ENCODE results near the gene C10orf95. TPM values are rescaled to one million over a fixed set of nuclear protein-coding genes. Genes with fewer than 3 reads are reported as not detected.
A peak's percentile ranks its signal among the peaks of the same experiment; 100 is the strongest.

The C10orf95 gene
- total and polyA plus RNA-seq, 2 of the 13 experiments (the other 11 are each of a cell fraction or from before 2014, with no cell fraction given): 0.05 to 0.07 TPM

DNA sequence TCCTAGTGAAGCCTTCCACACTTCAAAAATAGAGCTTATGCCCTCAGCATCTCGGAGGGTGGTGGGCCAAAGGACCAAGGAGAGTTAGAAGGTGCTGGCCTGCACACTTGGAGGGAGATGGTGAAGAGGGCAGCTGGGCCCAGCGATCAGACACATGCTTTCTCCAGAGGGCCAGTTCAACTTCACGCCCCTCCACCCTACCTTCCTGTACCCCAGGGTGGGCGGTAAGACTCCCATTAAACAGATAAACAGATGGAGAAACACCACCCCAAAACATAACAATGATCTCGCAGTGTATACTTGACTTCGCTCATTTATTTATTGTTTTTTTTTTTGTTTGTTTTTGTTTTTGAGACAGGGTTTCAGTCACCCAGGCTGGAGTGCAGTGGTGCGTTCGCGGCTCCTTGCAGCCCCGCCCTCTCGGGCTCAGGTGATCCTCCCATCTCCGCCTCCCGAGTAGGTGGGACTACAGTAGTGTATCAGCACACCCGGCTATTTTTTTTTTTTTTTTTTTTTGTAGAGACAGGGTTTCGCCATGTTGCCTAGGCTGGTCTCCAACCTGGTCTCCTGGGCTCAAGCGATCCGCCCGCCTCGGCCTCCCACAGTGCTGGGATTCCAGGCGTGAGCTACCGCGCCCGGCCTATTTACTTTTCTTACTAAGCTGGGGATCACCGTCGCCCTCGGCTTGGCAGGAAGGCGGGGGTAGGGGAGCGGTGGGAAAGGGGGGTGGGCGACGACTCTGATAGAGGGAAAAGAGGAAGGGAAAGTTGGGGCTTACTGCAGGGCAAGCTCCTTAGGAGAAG lies 1.8 kb downstream of the C10orf95 start (continued):
- peak; percentile 72; the same call in 1 of the 2 replicates for TF ChIP-seq TFAP4 (IDR thresholded peaks at IDR 0.05; ENCODE audit: borderline replicate concordance, low read depth)
- no peak for TF ChIP-seq ETS1 (CRISPR knock-in tag; IDR thresholded peaks at IDR 0.05)
- no peak for TF ChIP-seq SIN3B (IDR thresholded peaks at IDR 0.05; ENCODE audit: low read length)
- TF ChIP-seq MAFF (IDR thresholded peaks at IDR 0.05; ENCODE audit: low read depth, low read length): no peak
- no peak for TF ChIP-seq SIX1 (CRISPR knock-in tag; IDR thresholded peaks at IDR 0.05; ENCODE audit: borderline replicate concordance)
- TF ChIP-seq ZNF34 (CRISPR knock-in tag; IDR thresholded peaks at IDR 0.05; ENCODE audit: borderline replicate concordance): no peak
- no peak for TF ChIP-seq IKZF1 (IDR thresholded peaks at IDR 0.05)
- TF ChIP-seq MEIS2 (CRISPR knock-in tag; IDR thresholded peaks at IDR 0.05): no peak; the same call in 1 of the 2 replicates
- TF ChIP-seq RCOR2 (CRISPR knock-in tag; IDR thresholded peaks at IDR 0.05): no peak
- TF ChIP-seq KLF11 (CRISPR knock-in tag; IDR thresholded peaks at IDR 0.05): no peak
- TF ChIP-seq ZNF878 (CRISPR knock-in tag; IDR thresholded peaks at IDR 0.05): 0 out of 2 replicates have a peak, but pooled peaks have one; percentile 24
- TF ChIP-seq DNMT1 (CRISPR knock-in tag; IDR thresholded peaks at IDR 0.05): no peak
- no peak for TF ChIP-seq ZSCAN5A (CRISPR knock-in tag; IDR thresholded peaks at IDR 0.05; ENCODE audit: borderline replicate concordance)
- TF ChIP-seq, protein P1, sequence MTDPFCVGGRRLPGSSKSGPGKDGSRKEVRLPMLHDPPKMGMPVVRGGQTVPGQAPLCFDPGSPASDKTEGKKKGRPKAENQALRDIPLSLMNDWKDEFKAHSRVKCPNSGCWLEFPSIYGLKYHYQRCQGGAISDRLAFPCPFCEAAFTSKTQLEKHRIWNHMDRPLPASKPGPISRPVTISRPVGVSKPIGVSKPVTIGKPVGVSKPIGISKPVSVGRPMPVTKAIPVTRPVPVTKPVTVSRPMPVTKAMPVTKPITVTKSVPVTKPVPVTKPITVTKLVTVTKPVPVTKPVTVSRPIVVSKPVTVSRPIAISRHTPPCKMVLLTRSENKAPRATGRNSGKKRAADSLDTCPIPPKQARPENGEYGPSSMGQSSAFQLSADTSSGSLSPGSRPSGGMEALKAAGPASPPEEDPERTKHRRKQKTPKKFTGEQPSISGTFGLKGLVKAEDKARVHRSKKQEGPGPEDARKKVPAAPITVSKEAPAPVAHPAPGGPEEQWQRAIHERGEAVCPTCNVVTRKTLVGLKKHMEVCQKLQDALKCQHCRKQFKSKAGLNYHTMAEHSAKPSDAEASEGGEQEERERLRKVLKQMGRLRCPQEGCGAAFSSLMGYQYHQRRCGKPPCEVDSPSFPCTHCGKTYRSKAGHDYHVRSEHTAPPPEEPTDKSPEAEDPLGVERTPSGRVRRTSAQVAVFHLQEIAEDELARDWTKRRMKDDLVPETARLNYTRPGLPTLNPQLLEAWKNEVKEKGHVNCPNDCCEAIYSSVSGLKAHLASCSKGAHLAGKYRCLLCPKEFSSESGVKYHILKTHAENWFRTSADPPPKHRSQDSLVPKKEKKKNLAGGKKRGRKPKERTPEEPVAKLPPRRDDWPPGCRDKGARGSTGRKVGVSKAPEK (CRISPR knock-in tag; IDR thresholded peaks at IDR 0.05; ENCODE audit: borderline replicate concordance): no peak
- TF ChIP-seq MTF1 (CRISPR knock-in tag; IDR thresholded peaks at IDR 0.05): no peak
- TF ChIP-seq E2F1 (CRISPR knock-in tag; IDR thresholded peaks at IDR 0.05): 0 out of 2 replicates have a peak, but pooled peaks have one; percentile 33
- 0 out of 2 replicates have a peak, but pooled peaks have one; percentile 15 for TF ChIP-seq NCOR1 (IDR thresholded peaks at IDR 0.05; ENCODE audit: borderline replicate concordance, low read length)
- TF ChIP-seq ZNF768 (CRISPR knock-in tag; IDR thresholded peaks at IDR 0.05): no peak
- TF ChIP-seq CEBPB (IDR thresholded peaks at IDR 0.05; ENCODE audit: borderline replicate concordance, low read depth, low read length): no peak
- TF ChIP-seq ZKSCAN5 (CRISPR knock-in tag; IDR thresholded peaks at IDR 0.05): no peak
- no peak for TF ChIP-seq SNRNP70 (IDR thresholded peaks at IDR 0.05; ENCODE audit: low read depth, low read length)
- no peak for TF ChIP-seq GABPA (IDR thresholded peaks at IDR 0.05; ENCODE audit: low read depth, low read length)
- TF ChIP-seq GABPA (CRISPR knock-in tag; IDR thresholded peaks at IDR 0.05; ENCODE audit: low read depth): peak; percentile 15; the same call in 1 of the 2 replicates
- TF ChIP-seq SOX5 (CRISPR knock-in tag; IDR thresholded peaks at IDR 0.05; ENCODE audit: borderline replicate concordance): no peak
